ENCODE results near the gene ZNF777. TPM values are rescaled to one million over a fixed set of nuclear protein-coding genes. Genes with fewer than 3 reads are reported as not detected.

Gene ZNF777
- total RNA-seq, 1 donor from 2014 or later = 20.3 TPM

DNA sequence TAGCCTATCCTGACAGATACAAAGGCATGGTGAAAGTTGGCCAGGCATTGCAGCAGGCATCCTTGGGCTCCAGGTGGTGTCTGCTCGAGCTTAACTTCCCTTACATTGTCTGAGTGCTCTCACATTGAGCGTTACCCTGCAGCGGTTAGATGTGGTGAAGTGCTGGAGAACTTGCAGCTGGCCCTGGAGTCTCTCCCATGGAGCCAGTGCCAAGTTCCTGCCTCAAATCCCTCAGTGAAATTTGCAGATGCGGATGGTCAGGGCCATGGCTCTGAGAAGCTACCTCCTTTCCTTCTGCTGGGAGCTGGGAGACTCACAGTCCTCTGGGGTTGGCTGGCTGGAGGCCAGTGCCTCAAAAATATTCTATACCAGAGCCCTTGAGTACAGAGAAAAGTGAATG lies 40.0 kb upstream of the ZNF777 start:
- H3K4me1 Mint-ChIP-seq (ENCODE audit: low read depth) = peaks cover 15% of the 10 kb centered on the region
- no peak for DNase-seq (ENCODE audit: low spot score, unreplicated experiment)
- H3K36me3 Mint-ChIP-seq (ENCODE audit: insufficient read depth) = no peaks in the 10 kb centered on the region
- no peak overlapping the region for H3K4me3 Mint-ChIP-seq (ENCODE audit: low read depth)
- TF ChIP-seq, protein P1, sequence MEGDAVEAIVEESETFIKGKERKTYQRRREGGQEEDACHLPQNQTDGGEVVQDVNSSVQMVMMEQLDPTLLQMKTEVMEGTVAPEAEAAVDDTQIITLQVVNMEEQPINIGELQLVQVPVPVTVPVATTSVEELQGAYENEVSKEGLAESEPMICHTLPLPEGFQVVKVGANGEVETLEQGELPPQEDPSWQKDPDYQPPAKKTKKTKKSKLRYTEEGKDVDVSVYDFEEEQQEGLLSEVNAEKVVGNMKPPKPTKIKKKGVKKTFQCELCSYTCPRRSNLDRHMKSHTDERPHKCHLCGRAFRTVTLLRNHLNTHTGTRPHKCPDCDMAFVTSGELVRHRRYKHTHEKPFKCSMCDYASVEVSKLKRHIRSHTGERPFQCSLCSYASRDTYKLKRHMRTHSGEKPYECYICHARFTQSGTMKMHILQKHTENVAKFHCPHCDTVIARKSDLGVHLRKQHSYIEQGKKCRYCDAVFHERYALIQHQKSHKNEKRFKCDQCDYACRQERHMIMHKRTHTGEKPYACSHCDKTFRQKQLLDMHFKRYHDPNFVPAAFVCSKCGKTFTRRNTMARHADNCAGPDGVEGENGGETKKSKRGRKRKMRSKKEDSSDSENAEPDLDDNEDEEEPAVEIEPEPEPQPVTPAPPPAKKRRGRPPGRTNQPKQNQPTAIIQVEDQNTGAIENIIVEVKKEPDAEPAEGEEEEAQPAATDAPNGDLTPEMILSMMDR (IDR thresholded peaks at IDR 0.05; ENCODE audit: unreplicated experiment) = no peak
- peaks cover 9% of the 10 kb centered on the region for H3K9me3 Mint-ChIP-seq (ENCODE audit: low read depth)
- H3K27ac Mint-ChIP-seq = no peak overlapping the region
- H3K27me3 Mint-ChIP-seq = peaks cover 16% of the 10 kb centered on the region

- Mint-ChIP-seq H3K27ac (no peak overlapping the region), H3K9me3 (ENCODE audit: low read depth) (peaks cover 4% of the 10 kb centered on the region), H3K27me3 (peaks cover 16% of the 10 kb centered on the region), H3K4me3 (ENCODE audit: low read depth) (no peak overlapping the region), H3K36me3 (ENCODE audit: insufficient read depth) (no peaks in the 10 kb centered on the region), H3K4me1 (ENCODE audit: low read depth) (peaks cover 22% of the 10 kb centered on the region)
- TF ChIP-seq, protein P1 (IDR thresholded peaks at IDR 0.05; ENCODE audit: unreplicated experiment) = no peak
- DNase-seq (ENCODE audit: low spot score, unreplicated experiment) = no peak
These were observed 39.3 kb upstream of the ZNF777 start for GRCh38 chr7:149500201-149500600.

- Mint-ChIP-seq H3K9me3 (ENCODE audit: low read depth) (no peaks in the 10 kb centered on the region), H3K27me3 (peaks cover 16% of the 10 kb centered on the region), H3K27ac (no peak overlapping the region), H3K36me3 (ENCODE audit: insufficient read depth) (no peaks in the 10 kb centered on the region), H3K4me3 (ENCODE audit: low read depth) (peak overlapping the region; percentile 28), H3K4me1 (ENCODE audit: low read depth) (peaks cover 19% of the 10 kb centered on the region)
- DNase-seq (ENCODE audit: low spot score, unreplicated experiment) = no peak
- TF ChIP-seq, protein P1 (IDR thresholded peaks at IDR 0.05; ENCODE audit: unreplicated experiment) = no peak
These were observed 37.9 kb upstream of the ZNF777 start for GRCh38 chr7:149498811-149499210.

DNA sequence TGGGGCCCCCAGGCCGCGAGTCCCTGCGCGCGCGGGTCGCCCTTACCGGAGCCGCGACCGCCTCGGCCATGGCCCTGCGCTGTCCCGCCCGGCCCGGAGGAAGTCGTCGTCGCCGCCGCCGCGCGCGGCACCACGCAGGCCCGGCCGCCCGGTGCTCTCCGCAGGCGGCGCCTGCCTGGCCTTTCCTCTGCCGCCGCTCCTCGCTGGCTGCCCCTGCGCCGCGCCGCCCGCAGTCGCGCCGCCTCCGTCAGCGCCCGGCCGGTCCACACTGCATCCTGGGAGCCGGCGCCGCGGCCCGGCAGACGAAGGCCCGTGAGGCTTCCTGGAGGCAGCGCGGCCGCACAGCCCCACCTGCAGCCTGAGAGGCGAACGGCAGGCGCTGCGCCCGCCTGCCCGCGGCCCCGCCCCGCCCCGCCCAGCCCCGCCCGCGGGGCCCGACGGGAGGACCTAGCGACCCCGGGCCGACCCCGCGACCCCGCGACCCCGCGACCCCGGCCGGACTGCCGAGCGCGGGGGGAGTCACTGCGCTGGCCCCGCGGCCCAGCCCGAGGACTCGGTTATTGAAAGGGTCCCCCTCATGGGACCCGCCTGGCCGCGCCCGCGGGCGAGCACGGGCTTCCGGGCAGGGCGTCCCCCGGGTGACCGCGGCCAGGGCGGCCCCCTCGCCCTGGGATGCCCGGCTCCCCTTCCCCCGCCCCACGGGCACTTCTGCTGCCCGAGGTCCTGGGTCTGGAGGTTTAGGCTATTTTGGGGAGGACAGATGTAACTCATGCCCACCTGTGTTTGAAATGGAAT lies 36.8 kb upstream of the ZNF777 start, which contains the start of gene ZNF746:
TSS of gene ZNF746 (minus strand) at position 343 of the 795 bp plus-strand sequence. CDS start at position 70, 273 bp downstream.
- Mint-ChIP-seq H3K27ac (peak within 1 kb of the TSS; percentile 98), H3K4me1 (ENCODE audit: low read depth) (peaks cover 19% of the 10 kb centered on the region), H3K36me3 (ENCODE audit: insufficient read depth) (peaks cover 3% of the 10 kb centered on the region), H3K27me3 (peaks cover 16% of the 10 kb centered on the region), H3K4me3 (ENCODE audit: low read depth) (peak within 1 kb of the TSS; percentile 95), H3K9me3 (ENCODE audit: low read depth) (no peaks in the 10 kb centered on the region)
- DNase-seq (ENCODE audit: low spot score, unreplicated experiment) = peak; percentile 75
- TF ChIP-seq, protein P1 (IDR thresholded peaks at IDR 0.05; ENCODE audit: unreplicated experiment) = peak; percentile 65

GRCh38 chr7:149496642-149497391 lies 36.0 kb upstream of the ZNF777 start:
- peak; percentile 32 for DNase-seq (ENCODE audit: low spot score, unreplicated experiment)
- H3K4me3 Mint-ChIP-seq (ENCODE audit: low read depth) = peak overlapping the region; percentile 95

More at GRCh38 chr7:149496642-149497391, 36.0 kb upstream of the ZNF777 start:
- Mint-ChIP-seq H3K27me3 (peaks cover 16% of the 10 kb centered on the region), H3K4me1 (ENCODE audit: low read depth) (peaks cover 19% of the 10 kb centered on the region), H3K36me3 (ENCODE audit: insufficient read depth) (peaks cover 7% of the 10 kb centered on the region), H3K27ac (peak overlapping the region; percentile 98), H3K9me3 (ENCODE audit: low read depth) (no peaks in the 10 kb centered on the region)
- TF ChIP-seq, protein P1 (IDR thresholded peaks at IDR 0.05; ENCODE audit: unreplicated experiment) = no peak

Data from progenitor cell of endocrine pancreas (in vitro differentiated cells).